NCI-H2081 (cell line): ENCODE data around the gene LZIC.

ENCODE experiments used
- DNase-seq, 2 experiments: peaks; one replicate each; lab custom pipeline; 2025; lab: John Stamatoyannopoulos, UW

Gene LZIC

GRCh38 chr1:9886092-9886742, 57.0 kb downstream of the LZIC start:
- no peak for DNase-seq

- no peak for DNase-seq
Observed at GRCh38 chr1:9884805-9885204, 58.4 kb downstream of the LZIC start.

- no peak for DNase-seq
Observed at GRCh38 chr1:9883585-9884449, 59.4 kb downstream of the LZIC start.

GRCh38 chr1:9882945-9883303, 60.3 kb downstream of the LZIC start:
- no peak for DNase-seq

GRCh38 chr1:9882296-9882944, 60.8 kb downstream of the LZIC start:
- no peak for DNase-seq

GRCh38 chr1:9881838-9882249, 61.3 kb downstream of the LZIC start:
- no peak for DNase-seq
